ENCODE data around the gene KCNF1.

GRCh38 chr2:10935366-10935918 lies 23.7 kb downstream of the KCNF1 start:
- no peak for TF ChIP-seq CTCF (IDR thresholded peaks at IDR 0.05; ENCODE audit: poor library complexity, severe bottlenecking)
- TF ChIP-seq EZH2 (IDR thresholded peaks at IDR 0.05; ENCODE audit: borderline replicate concordance, insufficient read depth, low read length, poor library complexity, severe bottlenecking) = no peak
- TF ChIP-seq POLR2AphosphoS5 (IDR thresholded peaks at IDR 0.05) = no peak
- TF ChIP-seq EP300 (conservative IDR thresholded peaks at IDR 0.05; ENCODE audit: poor library complexity, severe bottlenecking) = no peak
- TF ChIP-seq TAF1 (IDR thresholded peaks at IDR 0.05; ENCODE audit: low read depth) = no peak
